GM18499 (cell line): ENCODE results near the gene COL26A1.
"Not testable (repeated sequence)": the region's sequence is repeated elsewhere in the genome, so short reads cannot be mapped to it uniquely, and the experiment has no call there.

ENCODE experiments used
- ATAC-seq: cut with Tn5 transposase; IDR thresholded peaks from one replicate; pipeline ENCODE4 v1.9.1; 2021; ENCODE audit warnings: moderate number of reproducible peaks; ENCODE audit not compliant: insufficient read depth, unreplicated experiment

The COL26A1 gene

DNA sequence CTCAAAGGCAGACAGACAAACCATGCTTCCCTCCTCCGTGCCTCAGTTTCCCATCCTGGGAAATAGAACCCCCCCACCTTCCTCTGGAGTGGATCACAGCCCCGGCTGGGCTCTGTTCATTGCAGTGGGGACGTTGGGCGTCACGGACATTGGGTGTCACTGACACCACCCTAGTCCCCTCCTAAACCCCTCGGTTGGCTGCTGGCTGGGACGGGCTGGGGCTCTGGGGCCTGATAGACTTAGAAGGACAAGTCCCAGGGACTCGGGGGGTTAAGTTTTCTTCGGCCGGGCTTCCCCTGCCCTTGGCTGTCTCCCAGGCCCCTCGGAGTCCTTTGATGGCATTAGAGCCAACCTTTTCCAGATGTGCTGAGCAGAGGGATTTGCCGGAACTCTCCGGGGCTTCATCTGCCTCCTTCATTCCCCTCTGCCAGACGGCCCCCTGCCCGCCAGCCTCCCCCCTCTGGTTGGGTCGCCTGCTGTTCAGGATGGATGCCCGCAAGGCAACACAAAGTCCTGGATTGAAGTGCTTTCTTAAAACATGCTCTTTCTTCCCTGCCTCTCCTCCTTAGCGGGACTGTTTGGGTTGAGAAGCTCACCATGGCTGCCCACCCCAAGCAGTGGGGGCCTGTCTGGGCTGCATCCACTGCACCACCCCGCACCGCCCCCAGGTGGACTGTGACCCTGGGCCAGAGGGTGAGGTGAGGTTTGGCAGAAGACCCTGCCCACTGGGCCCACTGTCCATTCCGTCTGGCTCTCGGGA is 73.0 kb downstream of the COL26A1 start:
- ATAC-seq: no peak

DNA sequence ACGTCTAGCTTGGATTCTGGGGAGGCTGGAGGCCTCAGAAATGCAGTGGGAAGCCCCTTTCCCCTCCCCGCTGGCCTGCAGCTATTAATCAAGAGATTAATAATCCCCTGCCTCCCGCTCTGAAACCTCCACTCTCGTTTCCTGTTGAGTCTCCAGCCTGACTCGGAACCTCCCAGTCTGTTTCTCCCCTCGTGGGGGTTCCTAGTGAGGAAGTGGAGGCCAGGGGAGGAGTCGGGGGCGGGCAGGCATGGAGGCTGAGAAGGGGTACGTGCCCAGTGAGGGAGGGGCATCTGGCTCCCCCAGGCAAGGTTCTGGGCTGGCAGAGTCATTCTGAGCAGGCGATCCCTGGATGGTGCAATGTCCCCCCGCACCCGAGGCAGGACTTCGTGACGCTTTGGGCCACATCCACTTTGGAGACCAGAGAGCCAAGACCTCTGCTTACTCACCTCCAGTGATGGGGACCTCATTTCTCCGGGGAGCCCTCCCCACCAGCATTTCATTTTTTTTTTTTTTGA is 73.6 kb downstream of the COL26A1 start:
- no peak for ATAC-seq

DNA sequence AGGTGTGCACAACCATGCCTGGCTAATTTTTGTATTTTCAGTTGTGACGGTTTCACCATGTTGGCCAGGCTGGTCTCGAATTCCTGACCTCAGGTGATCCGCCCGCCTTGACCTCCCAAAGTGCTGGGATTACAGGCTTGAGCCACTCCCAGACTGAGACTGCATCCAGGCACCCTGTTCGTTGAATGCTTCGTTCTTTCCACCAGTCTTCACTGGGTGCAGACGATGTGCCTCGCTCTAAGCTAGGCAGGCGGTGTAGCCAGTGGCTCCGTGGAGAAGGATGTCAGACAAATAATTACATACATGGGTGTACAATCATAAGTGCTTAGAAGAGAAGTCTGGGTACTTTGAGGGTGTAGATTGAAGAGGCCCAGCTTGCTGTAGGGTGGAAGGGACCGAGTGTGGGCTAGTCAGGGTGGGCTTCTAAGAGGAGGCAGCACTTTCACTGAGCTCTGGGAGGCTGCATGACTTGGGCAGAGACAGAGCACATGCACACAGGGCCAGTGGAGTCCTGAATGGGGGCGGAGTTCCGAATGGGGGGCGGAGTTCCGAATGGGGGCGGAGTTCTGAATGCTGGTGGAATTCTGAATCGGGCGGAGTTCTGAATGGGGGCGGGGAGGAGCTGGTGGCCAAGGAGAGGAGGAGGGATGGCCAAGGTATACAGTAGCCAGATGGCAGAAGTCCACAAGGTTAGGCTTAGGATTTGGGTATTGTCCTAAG is 74.3 kb downstream of the COL26A1 start:
- ATAC-seq: no peak

DNA sequence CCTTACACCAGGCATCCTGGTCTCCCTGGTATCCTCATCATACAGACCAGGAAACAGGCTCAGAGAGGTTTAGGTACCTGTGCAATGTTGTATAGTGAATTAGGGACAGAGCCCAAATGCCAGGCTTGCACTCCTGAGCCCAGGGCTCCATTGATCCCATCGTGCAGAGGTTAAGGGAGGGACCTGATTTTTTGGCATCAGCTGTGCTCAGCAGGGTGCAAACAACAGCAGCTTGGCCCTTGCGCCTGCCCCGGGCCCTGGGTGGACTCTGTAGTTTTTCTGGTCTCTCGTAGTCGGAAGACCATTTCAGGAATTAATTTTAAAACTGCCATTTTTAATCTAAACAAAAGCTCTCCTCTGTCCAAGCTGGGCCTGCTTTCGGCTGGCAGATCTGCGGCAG is 79.2 kb downstream of the COL26A1 start:
- no peak for ATAC-seq

DNA sequence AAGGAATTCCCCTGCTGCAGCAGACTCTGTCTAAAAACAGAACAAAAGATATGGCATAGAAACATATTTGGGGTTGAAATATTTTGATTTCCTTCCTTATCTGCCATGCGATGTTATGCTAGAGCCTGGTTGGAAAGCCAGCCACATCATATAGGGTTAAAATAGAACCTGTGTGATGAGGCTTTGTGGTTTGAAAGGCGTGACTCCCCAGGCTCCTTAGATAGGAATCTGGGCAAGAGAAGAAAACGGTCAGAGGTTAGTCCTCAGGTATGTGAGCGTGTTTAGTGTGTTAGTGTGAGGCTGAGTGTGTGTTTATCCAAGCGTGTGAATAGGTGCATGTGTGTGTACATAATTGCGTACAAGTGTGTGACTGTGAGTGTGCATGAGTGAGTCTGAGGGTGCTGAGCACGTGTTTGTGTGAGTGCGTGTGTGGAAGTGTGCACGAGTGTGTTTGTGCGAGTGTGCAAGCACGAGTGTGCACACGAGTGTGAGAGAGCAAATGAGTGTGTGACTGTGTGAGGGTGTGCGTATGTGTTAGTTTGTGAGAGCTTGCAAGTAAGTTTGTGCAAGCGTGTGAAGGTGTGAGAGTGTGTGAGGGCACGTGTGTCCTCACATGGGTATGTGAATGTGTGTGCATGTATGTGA is 79.9 kb downstream of the COL26A1 start:
- ATAC-seq: no peak

DNA sequence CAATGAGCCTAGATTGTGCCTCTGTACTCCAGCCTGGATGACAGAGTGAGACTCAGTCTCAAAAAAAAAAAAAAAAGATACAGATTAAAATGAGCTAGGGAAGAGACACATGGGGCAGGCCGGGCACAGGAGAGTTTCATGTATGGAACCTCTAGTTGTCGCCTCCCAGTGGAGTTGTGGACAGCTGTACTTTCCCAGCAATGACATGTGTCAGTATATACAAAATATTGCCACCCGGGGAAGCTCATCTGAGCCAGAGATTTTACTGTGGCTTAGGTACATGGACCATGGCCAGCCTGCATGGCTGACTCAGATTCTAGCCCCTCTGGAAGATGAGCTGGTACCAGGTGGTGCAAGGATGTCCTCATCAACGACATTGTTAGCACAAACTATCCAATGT is 87.4 kb downstream of the COL26A1 start:
- ATAC-seq: no peak

DNA sequence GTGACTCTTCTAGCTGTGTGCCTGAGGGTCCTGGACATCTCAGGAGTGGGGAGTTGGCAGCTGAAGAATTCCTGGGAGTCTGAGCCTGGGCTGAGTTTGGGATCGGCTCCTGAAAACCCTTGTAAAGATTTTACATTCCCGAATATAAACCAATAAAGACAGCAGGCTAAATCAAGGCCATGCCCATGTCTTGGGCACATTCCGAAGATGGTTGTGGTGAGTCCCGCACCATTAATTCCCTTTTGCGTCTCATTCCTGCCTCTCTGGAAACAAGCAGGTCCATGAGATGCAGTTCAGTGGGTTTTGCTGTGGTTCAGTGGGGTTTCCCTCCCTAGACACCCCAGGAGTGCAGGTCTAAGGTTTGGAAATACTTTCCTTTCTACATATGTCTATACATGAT is 90.9 kb downstream of the COL26A1 start:
- no peak for ATAC-seq

DNA sequence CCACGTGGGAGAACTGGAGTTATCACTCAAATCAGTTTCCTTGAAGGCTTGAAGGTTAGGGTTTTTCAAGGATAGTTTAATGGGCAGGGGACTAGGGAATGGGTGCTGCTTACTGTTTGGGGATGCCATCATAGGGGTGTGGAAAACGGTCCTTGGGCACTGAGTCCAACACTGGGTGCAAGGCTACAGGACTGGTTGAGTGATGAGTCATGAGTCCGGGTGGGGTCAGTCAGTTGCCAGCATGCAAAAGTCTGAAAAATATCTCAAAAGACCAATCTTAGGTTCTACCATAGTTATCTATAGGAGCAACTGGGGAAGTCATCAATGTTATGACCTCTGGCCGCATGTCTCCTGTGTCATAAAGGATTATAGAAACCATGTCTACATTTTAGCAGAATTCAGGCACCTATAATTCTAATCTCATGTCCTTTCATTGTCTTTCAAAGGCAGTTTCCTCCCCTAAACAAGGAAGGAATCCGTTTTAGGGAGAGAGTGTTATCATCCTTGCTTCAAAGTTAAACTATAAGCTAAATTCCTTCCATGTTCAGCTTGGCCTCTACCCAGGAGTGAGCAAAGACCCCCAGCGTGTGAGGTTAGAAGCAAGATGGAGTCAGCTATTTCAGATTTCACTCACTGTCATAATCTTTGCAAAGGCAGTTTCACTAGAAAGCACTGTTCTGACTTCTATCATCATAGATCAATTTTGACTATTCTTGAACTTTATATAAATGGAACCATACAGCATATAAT is 94.5 kb downstream of the COL26A1 start:
- no peak for ATAC-seq

DNA sequence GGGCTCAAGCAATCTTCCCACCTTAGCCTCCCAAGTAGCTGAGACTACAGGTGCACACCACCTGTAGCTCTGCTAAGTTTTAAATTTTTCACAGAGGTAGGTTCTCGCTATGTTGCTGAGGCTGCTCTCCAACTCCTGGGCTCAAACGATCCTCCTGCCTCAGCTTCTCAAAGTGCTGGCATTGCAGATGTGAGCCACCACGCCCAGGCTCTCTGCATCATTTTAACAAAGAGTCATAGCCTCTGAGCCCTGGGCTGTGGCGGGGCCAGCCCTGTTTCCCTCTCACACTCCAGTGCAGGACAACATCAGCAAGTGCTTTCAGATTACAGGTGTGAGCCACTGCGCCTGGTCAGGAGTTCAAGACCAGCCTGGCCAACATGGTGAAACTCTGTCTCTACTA is 102.5 kb downstream of the COL26A1 start:
- no peak for ATAC-seq

DNA sequence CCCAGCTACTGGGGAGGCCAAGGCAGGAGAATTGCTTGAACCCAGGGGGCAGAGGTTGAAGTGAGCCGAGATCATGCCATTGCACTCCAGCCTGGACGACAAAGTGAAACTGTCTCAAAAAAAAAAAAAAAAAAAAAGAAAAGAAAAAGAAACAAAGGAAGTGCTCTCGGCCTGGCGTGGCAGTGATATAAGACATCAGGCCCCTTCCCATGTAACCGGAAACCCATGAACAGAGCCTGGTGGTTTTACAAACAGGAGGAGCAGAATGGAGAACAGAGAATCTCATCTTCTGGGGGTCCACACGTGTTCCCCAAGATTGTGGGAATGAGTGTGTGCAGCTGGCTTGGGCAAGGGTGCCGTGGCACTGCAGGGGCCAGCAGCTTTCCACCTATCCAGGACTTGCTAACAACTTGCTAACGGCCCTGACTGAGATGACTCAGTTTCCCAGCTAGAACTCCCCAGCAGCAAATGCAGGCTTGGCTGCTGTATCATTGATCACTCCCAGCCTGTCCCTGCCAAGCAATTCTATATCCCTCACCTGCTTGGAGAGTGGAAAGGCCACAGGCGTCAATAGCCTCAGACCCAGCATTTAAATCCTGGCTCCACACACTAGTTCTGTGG is 103.0 kb downstream of the COL26A1 start:
- no peak for ATAC-seq

DNA sequence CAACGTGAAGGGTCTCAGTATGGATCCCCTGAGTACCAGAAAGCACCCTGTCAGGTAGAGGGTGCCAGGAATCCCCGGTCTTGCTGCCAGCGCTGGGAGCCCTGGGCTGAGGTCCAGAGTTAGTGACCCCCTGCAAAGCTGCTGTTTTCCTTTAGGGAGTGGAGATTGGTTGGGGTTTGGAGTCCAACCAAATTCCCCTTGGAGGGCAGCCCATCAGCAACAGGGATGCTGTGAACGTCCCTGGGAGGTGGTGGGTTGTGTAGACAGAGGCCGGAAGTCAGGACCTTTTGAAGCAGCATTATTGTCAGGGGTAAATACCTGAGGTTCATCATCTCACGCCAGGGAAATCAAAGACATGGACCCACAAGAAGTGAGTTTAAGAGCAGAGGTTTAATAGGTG is 104.2 kb downstream of the COL26A1 start:
- no peak for ATAC-seq

DNA sequence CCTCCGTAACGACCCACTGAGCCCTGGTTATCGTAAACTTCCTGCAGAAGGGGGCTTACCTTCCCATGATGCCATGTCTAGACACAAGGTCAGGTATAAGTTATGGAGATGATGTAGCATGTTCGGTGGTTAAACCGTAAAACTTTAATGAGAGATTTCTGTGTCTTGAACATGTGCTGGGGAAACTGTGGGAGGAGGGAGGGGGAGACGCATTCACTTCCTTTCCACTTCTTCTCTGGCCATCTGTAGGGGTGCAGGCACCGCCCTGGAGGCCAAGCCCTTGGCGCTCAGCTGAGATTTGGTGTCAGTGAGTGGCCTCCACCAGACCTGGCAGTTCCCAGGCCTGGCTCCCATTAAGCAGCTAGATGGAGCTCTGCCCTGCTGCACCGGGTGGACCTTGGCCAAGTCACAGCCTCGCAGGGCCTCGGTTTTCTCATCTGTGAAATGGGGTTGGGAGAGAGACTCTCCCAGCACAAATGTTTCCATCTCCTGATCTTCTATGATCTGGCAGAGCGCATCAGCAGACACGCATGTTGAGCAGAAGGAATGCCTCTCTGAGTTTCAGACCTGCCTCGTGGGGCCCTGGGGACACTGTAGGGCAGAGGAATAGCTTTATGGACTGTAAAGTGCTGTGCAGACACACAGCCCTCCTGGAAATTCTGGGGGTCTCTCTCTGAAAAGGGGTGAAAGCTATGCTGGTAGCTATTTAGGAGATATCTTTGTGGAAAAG is 106.0 kb downstream of the COL26A1 start:
- ATAC-seq: no peak

DNA sequence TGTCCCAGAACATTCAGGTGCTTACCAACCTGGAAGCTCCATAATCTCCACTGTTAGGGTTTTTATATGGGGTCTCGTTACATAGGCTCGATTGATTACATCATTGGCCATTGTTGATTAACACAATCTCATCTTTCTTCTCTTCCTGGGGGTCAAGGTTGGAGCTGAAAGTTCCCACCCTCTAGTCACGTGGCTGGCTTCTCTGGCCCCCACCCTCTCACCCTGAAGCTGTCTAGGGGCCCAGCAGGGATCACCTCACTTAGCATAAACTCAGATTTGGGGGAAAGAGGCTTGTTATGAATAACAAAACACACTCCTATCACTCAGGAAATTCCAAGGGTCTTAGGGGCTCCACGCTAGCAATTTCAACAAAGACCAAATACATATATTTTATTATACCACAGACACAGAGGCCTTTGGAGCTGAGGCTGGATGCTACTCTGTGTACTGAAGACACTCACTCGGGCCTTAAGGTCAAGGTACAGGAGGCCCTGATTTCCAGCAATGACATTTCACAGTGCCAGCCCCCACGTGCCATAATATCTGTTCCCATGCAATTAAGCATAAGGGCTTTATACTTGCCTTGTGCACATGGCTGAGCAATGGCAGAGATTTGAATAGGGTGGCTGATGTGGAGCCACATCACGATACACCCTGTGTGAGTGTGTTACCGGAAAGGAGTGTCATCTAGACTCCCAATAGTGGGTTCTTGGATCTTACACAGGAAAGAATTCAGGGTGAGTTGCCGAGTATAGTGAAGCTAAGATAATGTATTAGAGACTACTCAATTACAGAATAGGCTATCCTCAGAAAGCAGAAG is 108.2 kb downstream of the COL26A1 start:
- no peak for ATAC-seq

DNA sequence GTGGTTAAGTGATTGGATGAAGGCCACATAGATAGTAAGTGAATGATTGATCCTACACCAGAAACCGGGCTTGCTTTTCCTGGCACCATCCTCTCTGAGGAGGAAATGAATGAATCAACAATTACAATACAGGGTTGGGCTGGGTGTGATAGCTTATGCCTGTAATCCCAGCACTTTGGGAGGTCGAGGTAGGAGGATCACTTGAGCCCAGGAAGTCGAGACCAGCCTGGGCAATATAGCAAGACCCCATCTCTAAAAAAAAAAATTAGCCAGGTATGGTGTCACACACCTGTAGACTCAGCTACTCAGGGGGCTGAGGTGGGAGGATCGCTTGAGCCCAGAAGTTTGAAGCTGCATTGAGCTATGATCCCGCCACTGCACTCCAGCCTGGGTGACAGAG is 111.5 kb downstream of the COL26A1 start:
- no peak for ATAC-seq

DNA sequence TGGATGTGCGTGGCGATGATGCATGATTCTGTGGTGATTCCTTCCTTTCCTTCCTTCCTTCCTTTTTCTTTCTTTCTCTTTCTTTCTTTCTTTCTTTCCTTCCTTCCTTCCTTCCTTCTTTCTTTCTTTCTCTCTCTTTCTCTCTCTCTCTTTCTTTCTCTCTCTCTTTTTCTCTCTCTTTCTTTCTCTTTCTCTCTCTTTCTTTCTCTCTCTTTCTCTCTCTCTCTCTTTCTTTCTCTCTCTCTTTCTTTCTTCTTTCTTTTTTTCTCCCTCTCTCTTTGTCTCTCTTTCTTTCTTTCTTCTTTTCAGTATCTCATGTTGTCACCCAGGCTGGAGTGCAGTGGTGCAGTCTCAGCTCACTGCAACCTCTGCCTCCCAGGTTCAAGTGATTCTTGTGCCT is 113.0 kb downstream of the COL26A1 start:
- ATAC-seq: not testable (repeated sequence)

DNA sequence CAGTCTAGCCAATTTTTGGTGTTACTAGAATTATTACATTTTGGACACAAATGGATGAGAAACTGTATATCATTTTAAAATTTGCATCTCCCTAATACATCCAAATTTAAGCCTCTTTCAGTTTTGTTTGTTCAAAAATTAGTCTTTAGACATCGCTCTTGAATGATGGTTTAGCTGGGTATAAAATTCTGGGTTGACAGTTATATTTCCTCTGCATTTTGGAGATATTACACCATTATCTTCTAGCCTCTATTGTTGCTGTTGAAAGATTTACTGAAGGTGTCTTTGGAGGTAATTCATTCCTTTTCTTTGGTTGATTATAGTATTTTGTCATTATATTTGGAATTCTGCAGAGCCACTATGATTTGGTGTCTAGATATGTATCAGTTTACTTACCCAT is 116.5 kb downstream of the COL26A1 start:
- no peak for ATAC-seq

DNA sequence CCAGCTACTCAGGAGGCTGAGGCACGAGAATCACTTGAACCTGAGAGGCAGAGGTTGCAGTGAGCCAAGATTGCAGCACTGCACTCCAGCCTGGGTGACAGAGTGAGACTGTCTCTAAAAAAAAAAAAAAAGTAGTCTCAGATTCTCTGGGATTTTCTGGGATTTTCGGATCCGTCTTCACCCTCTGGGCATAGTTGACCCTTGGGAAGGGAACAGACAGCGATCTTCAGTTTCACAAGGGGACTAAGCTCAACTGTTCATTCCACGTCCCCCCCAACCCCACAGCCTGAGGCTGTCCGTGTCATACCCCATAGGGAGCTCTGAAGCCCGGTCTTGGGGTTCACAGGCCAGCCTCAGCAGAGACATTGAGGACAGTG is 123.4 kb downstream of the COL26A1 start:
- not testable (repeated sequence) for ATAC-seq

DNA sequence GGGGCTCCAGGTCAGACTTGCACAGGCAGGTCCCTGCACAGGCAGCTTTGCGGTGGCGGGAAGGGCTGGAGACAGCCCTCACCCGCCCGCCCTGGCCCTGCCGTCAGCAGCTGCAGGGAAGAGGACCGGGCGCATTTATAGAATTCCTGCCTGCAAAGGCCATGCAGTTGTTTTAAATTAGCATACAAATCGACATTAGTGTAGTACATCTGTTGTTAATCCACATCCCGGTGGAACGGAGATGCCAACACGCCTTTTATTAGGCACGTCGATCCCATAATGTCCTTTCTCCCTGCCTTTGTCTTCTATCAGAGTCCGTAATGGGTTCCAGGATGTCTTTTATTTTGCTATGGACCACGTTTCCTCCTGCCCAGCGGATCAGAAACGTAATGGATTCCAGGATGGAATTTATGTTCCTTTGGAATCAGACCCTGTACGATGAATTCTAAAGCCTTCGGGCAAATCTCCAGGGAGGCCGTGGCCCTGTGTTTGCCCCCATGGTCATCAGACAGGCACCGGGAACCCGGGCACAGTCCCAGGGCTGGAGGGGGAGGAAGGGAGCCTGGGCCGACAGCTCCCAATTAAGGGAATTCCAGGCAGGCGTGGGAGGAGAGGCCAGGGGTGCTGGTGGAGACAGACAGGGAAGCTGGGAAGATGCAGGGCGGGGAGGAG is 123.9 kb downstream of the COL26A1 start:
- no peak for ATAC-seq
